GM23338 (cell line): ENCODE results near the gene CGB2. TPM values are rescaled to one million over a fixed set of nuclear protein-coding genes. Genes with fewer than 3 reads are reported as not detected.

Experiments
- ATAC-seq: fragments of 200-7000 bp; cut with Tn5 transposase; 3 replicates; pipeline ENCODE4 v1.9.1; 2020
- DNase-seq: peaks from one replicate; pipeline ENCODE4 v3.0.0-alpha.2; 2015; ENCODE audit warnings: low spot score
- H2AFZ ChIP-seq: fragments of 200-600 bp; sonication (generic); 2 replicates; pipeline ENCODE4 v1.8.0; 2016; ENCODE audit warnings: antibody characterized with exemption, mild to moderate bottlenecking, moderate library complexity
- H3F3A ChIP-seq: fragments of 200-600 bp; sonication (generic); replicated peaks from 2 replicates; pipeline ENCODE4 v1.8.0; 2017; ENCODE audit warnings: antibody characterized with exemption, mixed run types, low read depth
- H3K27ac ChIP-seq: fragments of 200-600 bp; sonication (generic); 2 replicates; pipeline ENCODE4 v1.6.1; 2016; ENCODE audit warnings: low read depth
- H3K27me3 ChIP-seq: fragments of 200-600 bp; sonication (generic); 2 replicates; pipeline ENCODE4 v1.8.0; 2016; ENCODE audit warnings: mild to moderate bottlenecking, mixed run types, moderate library complexity; ENCODE audit not compliant: insufficient read depth
- H3K36me3 ChIP-seq: fragments of 200-600 bp; sonication (generic); 2 replicates; pipeline ENCODE4 v1.8.0; 2016; ENCODE audit warnings: mild to moderate bottlenecking; ENCODE audit not compliant: insufficient read depth
- H3K4me1 ChIP-seq: fragments of 200-600 bp; sonication (generic); 2 replicates; pipeline ENCODE4 v1.8.0; 2016; ENCODE audit warnings: mild to moderate bottlenecking, moderate library complexity; ENCODE audit not compliant: insufficient read depth
- H3K4me2 ChIP-seq: fragments of 200-600 bp; sonication (generic); 2 replicates; pipeline ENCODE4 v1.7.1; 2017; ENCODE audit warnings: mixed run types
- H3K4me3 ChIP-seq: fragments of 200-600 bp; sonication (generic); 2 replicates; pipeline ENCODE4 v1.6.1; 2016; ENCODE audit warnings: mixed run types
- H3K79me2 ChIP-seq: fragments of 200-600 bp; sonication (generic); replicated peaks from 2 replicates; pipeline ENCODE4 v1.8.0; 2017; ENCODE audit warnings: mild to moderate bottlenecking; ENCODE audit not compliant: insufficient read depth
- H3K9me2 ChIP-seq: fragments of 200-600 bp; sonication (generic); 2 replicates; pipeline ENCODE4 v1.8.0; 2017; ENCODE audit not compliant: insufficient read depth
- H4K20me1 ChIP-seq: fragments of 200-600 bp; sonication (generic); replicated peaks from 2 replicates; pipeline ENCODE4 v1.8.0; 2017; ENCODE audit warnings: mild to moderate bottlenecking; ENCODE audit not compliant: insufficient read depth
- H3K27ac Mint-ChIP-seq: 2 replicates; pipeline ENCODE4 v1.8.0; 2020; ENCODE audit warnings: inconsistent platforms, mild to moderate bottlenecking, moderate library complexity, mixed read lengths
- H3K27me3 Mint-ChIP-seq: 3 replicates; pipeline ENCODE4 v1.8.0; 2022; ENCODE audit warnings: low read depth, mild to moderate bottlenecking, moderate library complexity, mixed read lengths, inconsistent platforms; ENCODE audit not compliant: insufficient read depth, poor library complexity
- H3K36me3 Mint-ChIP-seq: 3 replicates; pipeline ENCODE4 v1.8.0; 2021; ENCODE audit warnings: low read depth, mild to moderate bottlenecking, inconsistent platforms, moderate library complexity, mixed read lengths
- H3K4me1 Mint-ChIP-seq: 3 replicates; pipeline ENCODE4 v1.8.0; 2020; ENCODE audit warnings: mild to moderate bottlenecking, inconsistent platforms, mixed read lengths
- H3K4me3 Mint-ChIP-seq: 3 replicates; pipeline ENCODE4 v1.8.0; 2021; ENCODE audit warnings: moderate library complexity, mild to moderate bottlenecking, inconsistent platforms, mixed read lengths
- H3K9me3 Mint-ChIP-seq: 3 replicates; pipeline ENCODE4 v1.8.0; 2020; ENCODE audit warnings: moderate library complexity, mild to moderate bottlenecking, inconsistent platforms, mixed read lengths
- CREB1 ChIP-seq: fragments of 250-450 bp; sonication (Bioruptor Pico); IDR thresholded peaks from 2 replicates; pipeline ENCODE4 v1.5.0; 2020; ENCODE audit warnings: low read depth, mild to moderate bottlenecking, moderate library complexity
- EZH2 ChIP-seq: fragments of 200-600 bp; sonication (generic); IDR thresholded peaks from one replicate; pipeline ENCODE4 v1.8.0; 2017; ENCODE audit warnings: antibody characterized with exemption, mild to moderate bottlenecking, low read depth; ENCODE audit not compliant: unreplicated experiment
- EZH2phosphoT487 ChIP-seq: fragments of 200-600 bp; sonication (generic); IDR thresholded peaks from one replicate; pipeline ENCODE4 v1.8.1; 2018; ENCODE audit warnings: antibody characterized with exemption; ENCODE audit not compliant: unreplicated experiment
- JUNB ChIP-seq: IDR thresholded peaks from one replicate; pipeline ENCODE4 v1.6.1; 2016; ENCODE audit warnings: antibody characterized with exemption; ENCODE audit not compliant: unreplicated experiment
- NANOG ChIP-seq: IDR thresholded peaks from 2 replicates; pipeline ENCODE4 v1.6.1; 2016; ENCODE audit warnings: antibody characterized with exemption, borderline replicate concordance
- POLR2AphosphoS5 ChIP-seq: IDR thresholded peaks from 2 replicates; pipeline ENCODE4 v1.6.1; 2016; ENCODE audit warnings: antibody characterized with exemption, low read depth
- ZNF114 ChIP-seq: fragments of 250-450 bp; sonication (Bioruptor Pico); IDR thresholded peaks from 2 replicates; pipeline ENCODE4 v1.5.0; 2020; ENCODE audit warnings: mild to moderate bottlenecking, moderate library complexity
- ZNF331 ChIP-seq: fragments of 250-450 bp; sonication (Bioruptor Pico); IDR thresholded peaks from 2 replicates; pipeline ENCODE4 v1.5.0; 2020; ENCODE audit warnings: low read depth, mild to moderate bottlenecking, moderate library complexity
- polyA plus RNA-seq: library from polyadenylated mRNA; unstranded; fragments of >200 nt; fragmentation: Nextera tagmentation; extraction: Ambion mirVana; gene quantifications from 2 replicates; pipeline ENCODE4 v1.2.1, GENCODE V29; 2016
- total RNA-seq: library from RNA; depleted of rRNA; stranded (reverse); fragments of >200 nt; shearing (Covaris generic); gene quantifications from 2 replicates; pipeline ENCODE4 v1.2.3, GENCODE V29; 2014
- TF ChIP-seq, protein P1 (sequence below): IDR thresholded peaks from 2 replicates; pipeline ENCODE4 v1.6.1; 2016; ENCODE audit warnings: antibody characterized with exemption
- TF ChIP-seq, protein P2 (sequence below), 2 experiments: fragments of 200-600 bp in 1 of 2; sonication (generic) in 1 of 2; conservative IDR thresholded peaks; 2 replicates each; pipeline versions ENCODE4 v1.5.1 to v1.6.1; 2016 to 2017; ENCODE audit warnings: antibody characterized with exemption in 2 of 2, low read depth in 2 of 2, mild to moderate bottlenecking in 2 of 2, moderate library complexity in 1 of 2
- TF ChIP-seq, protein P3 (sequence below): IDR thresholded peaks from one replicate; pipeline ENCODE4 v1.6.1; 2018; ENCODE audit warnings: antibody characterized with exemption; ENCODE audit not compliant: unreplicated experiment

Gene CGB2
- total and polyA plus RNA-seq, 2 experiments from 2014 or later, result 0.57 TPM; not detected in 1

DNA sequence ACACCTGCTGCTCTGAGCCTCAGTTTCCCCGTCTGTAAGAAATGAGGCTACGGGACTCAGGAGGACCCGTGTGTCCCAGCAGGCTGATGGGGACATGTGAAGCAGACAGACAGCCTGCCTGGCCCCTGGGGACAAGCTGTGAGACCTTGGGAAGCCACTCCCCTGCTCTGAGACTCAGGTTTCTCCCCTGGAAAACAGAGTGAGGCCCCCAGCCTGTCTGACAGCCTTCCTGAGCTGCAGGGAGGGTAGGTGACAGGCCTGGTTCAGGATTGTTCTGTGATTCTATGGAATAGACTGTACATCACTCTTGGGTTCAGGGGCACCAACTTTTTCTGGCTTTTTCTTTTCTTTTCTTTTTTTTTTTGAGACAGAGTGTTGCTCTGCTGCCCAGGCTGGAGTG, 35.9 kb downstream of the CGB2 start:
- Histone ChIP-seq H3K79me2 (no peaks in the 10 kb centered on the region), H3K4me2 (no peak overlapping the region), H3K36me3 (no peaks in the 10 kb centered on the region), H3K9me2 (0 out of 2 replicates have a peak, but pooled peaks cover 6% of the 10 kb centered on the region), H4K20me1 (no peaks in the 10 kb centered on the region), H2AFZ (no peak overlapping the region), H3K27ac (no peak overlapping the region), H3K4me3 (no peak overlapping the region), H3F3A (no peaks in the 10 kb centered on the region), H3K27me3 (peaks cover 71% of the 10 kb centered on the region), H3K4me1 (peaks cover 34% of the 10 kb centered on the region)
- no peak for TF ChIP-seq ZNF331 (CRISPR knock-in tag)
- no peak for TF ChIP-seq POLR2AphosphoS5
- no peak for TF ChIP-seq NANOG
- TF ChIP-seq, protein P1, sequence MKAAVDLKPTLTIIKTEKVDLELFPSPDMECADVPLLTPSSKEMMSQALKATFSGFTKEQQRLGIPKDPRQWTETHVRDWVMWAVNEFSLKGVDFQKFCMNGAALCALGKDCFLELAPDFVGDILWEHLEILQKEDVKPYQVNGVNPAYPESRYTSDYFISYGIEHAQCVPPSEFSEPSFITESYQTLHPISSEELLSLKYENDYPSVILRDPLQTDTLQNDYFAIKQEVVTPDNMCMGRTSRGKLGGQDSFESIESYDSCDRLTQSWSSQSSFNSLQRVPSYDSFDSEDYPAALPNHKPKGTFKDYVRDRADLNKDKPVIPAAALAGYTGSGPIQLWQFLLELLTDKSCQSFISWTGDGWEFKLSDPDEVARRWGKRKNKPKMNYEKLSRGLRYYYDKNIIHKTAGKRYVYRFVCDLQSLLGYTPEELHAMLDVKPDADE, result no peak
- no peak for TF ChIP-seq ZNF114 (CRISPR knock-in tag)
- no peak for TF ChIP-seq JUNB
- TF ChIP-seq, protein P2, sequence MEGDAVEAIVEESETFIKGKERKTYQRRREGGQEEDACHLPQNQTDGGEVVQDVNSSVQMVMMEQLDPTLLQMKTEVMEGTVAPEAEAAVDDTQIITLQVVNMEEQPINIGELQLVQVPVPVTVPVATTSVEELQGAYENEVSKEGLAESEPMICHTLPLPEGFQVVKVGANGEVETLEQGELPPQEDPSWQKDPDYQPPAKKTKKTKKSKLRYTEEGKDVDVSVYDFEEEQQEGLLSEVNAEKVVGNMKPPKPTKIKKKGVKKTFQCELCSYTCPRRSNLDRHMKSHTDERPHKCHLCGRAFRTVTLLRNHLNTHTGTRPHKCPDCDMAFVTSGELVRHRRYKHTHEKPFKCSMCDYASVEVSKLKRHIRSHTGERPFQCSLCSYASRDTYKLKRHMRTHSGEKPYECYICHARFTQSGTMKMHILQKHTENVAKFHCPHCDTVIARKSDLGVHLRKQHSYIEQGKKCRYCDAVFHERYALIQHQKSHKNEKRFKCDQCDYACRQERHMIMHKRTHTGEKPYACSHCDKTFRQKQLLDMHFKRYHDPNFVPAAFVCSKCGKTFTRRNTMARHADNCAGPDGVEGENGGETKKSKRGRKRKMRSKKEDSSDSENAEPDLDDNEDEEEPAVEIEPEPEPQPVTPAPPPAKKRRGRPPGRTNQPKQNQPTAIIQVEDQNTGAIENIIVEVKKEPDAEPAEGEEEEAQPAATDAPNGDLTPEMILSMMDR (conservative IDR thresholded peaks at IDR 0.05; ENCODE audit: low read depth in 2 of 2), result no peak
- H3K36me3 Mint-ChIP-seq, result peaks cover 7% of the 10 kb centered on the region
- ATAC-seq (no peak), DNase-seq (no peak)
- H3K27me3 Mint-ChIP-seq, result peaks cover 57% of the 10 kb centered on the region
- H3K4me3 Mint-ChIP-seq, result no peak overlapping the region
- H3K27ac Mint-ChIP-seq, result no peak overlapping the region
- peaks cover 36% of the 10 kb centered on the region for H3K4me1 Mint-ChIP-seq
- H3K9me3 Mint-ChIP-seq, result peaks cover 20% of the 10 kb centered on the region

DNA sequence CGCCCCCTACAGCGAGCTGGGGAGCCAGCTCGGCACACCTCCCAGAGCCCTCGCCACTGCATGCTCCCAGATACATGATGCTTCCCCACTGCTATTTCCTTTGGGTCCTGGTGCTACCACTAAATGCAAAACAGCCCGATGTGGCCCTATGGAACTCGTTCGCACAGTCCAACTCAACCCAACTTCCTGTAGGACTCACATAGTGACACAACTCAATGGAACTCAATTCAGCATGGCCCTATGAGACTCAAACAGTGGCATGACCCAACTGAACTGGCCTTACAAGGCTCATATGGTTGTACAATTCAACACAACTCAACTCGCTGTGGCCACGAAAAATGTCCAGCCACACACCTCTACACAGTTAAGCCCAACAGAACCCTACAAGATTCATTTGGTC, 37.3 kb downstream of the CGB2 start:
- peaks cover 39% of the 10 kb centered on the region for H3K4me1 Mint-ChIP-seq
- no peak overlapping the region for H3K4me2 ChIP-seq
- peaks cover 85% of the 10 kb centered on the region for H3K27me3 ChIP-seq
- ATAC-seq (no peak), DNase-seq (no peak)
- no peak overlapping the region for H3K4me3 ChIP-seq
- no peaks in the 10 kb centered on the region for H3K79me2 ChIP-seq
- H3K4me1 ChIP-seq, result peaks cover 29% of the 10 kb centered on the region
- H3K36me3 ChIP-seq, result no peaks in the 10 kb centered on the region
- H3F3A ChIP-seq, result no peaks in the 10 kb centered on the region
- peaks cover 29% of the 10 kb centered on the region for H3K9me3 Mint-ChIP-seq
- H2AFZ ChIP-seq, result no peak overlapping the region
- H3K9me2 ChIP-seq, result 0 out of 2 replicates have a peak, but pooled peaks cover 6% of the 10 kb centered on the region
- H3K27ac ChIP-seq, result no peak overlapping the region
- peaks cover 71% of the 10 kb centered on the region for H3K27me3 Mint-ChIP-seq
- H3K4me3 Mint-ChIP-seq, result no peak overlapping the region; the same call in 2 of the 3 replicates
- no peak overlapping the region for H3K27ac Mint-ChIP-seq
- H3K36me3 Mint-ChIP-seq, result peaks cover 10% of the 10 kb centered on the region
- no peaks in the 10 kb centered on the region; the same call in 1 of the 2 replicates for H4K20me1 ChIP-seq
- no peak for TF ChIP-seq EZH2phosphoT487
- TF ChIP-seq EZH2, result no peak
- no peak for TF ChIP-seq CREB1 (CRISPR knock-in tag)
- no peak for TF ChIP-seq POLR2AphosphoS5
- TF ChIP-seq NANOG, result no peak
- TF ChIP-seq, protein P2 (conservative IDR thresholded peaks at IDR 0.05; ENCODE audit: low read depth in 2 of 2), result no peak
- TF ChIP-seq, protein P3, sequence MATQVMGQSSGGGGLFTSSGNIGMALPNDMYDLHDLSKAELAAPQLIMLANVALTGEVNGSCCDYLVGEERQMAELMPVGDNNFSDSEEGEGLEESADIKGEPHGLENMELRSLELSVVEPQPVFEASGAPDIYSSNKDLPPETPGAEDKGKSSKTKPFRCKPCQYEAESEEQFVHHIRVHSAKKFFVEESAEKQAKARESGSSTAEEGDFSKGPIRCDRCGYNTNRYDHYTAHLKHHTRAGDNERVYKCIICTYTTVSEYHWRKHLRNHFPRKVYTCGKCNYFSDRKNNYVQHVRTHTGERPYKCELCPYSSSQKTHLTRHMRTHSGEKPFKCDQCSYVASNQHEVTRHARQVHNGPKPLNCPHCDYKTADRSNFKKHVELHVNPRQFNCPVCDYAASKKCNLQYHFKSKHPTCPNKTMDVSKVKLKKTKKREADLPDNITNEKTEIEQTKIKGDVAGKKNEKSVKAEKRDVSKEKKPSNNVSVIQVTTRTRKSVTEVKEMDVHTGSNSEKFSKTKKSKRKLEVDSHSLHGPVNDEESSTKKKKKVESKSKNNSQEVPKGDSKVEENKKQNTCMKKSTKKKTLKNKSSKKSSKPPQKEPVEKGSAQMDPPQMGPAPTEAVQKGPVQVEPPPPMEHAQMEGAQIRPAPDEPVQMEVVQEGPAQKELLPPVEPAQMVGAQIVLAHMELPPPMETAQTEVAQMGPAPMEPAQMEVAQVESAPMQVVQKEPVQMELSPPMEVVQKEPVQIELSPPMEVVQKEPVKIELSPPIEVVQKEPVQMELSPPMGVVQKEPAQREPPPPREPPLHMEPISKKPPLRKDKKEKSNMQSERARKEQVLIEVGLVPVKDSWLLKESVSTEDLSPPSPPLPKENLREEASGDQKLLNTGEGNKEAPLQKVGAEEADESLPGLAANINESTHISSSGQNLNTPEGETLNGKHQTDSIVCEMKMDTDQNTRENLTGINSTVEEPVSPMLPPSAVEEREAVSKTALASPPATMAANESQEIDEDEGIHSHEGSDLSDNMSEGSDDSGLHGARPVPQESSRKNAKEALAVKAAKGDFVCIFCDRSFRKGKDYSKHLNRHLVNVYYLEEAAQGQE, result no peak
- TF ChIP-seq ZNF331 (CRISPR knock-in tag), result no peak
- TF ChIP-seq ZNF114 (CRISPR knock-in tag), result no peak
